ENCODE data around the gene SCUBE3.

SCUBE3 gene

DNA sequence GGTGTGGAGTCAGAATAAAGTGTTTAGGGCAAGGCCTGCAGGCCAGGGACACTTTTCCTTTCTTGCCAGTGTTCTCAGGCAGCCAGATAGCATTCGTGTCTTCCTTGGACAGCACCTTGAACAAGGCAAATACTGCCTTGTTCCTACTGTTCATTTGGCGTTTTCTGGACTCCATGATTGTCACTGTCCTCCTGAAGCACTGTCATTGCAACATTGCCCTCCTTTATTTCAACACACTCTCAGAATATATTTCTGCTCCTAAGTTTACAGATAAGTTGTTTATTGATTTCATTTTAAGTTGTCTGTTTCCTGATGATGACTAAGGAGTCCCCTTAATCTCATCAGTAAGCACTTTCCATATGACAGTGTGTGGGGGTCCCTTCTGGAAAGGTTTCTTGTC lies 68.7 kb downstream of the SCUBE3 start:
- H3K4me3 ChIP-seq (replicated peaks; ENCODE audit: low read depth, low read length): no peak overlapping the region
- no peak for DNase-seq (ENCODE audit: extremely low read depth, low read depth)
- TF ChIP-seq, protein P1, sequence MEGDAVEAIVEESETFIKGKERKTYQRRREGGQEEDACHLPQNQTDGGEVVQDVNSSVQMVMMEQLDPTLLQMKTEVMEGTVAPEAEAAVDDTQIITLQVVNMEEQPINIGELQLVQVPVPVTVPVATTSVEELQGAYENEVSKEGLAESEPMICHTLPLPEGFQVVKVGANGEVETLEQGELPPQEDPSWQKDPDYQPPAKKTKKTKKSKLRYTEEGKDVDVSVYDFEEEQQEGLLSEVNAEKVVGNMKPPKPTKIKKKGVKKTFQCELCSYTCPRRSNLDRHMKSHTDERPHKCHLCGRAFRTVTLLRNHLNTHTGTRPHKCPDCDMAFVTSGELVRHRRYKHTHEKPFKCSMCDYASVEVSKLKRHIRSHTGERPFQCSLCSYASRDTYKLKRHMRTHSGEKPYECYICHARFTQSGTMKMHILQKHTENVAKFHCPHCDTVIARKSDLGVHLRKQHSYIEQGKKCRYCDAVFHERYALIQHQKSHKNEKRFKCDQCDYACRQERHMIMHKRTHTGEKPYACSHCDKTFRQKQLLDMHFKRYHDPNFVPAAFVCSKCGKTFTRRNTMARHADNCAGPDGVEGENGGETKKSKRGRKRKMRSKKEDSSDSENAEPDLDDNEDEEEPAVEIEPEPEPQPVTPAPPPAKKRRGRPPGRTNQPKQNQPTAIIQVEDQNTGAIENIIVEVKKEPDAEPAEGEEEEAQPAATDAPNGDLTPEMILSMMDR (IDR thresholded peaks at IDR 0.05; ENCODE audit: low read depth, low read length, missing control alignments): no peak

DNA sequence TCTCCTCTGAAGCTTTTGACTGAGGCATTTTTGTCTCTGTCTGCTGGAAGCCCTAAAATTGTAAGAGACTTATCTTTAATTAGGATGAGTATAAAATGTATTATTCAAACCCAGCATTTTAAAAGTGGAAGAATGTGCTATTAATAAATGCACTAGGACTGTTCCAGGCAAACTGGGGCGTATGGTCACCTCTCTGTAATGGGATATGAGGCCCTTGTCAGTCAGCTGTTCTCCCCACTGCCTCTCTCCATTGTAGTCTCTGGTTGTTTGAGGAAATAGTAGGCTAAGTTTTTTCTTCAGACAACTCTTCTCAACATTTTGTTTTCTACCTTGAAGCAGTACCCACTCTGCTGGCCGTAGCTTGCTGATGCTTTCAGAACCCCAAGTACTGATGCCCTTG lies 69.6 kb downstream of the SCUBE3 start:
- TF ChIP-seq, protein P1 (IDR thresholded peaks at IDR 0.05; ENCODE audit: low read depth, low read length, missing control alignments): no peak
- DNase-seq (ENCODE audit: extremely low read depth, low read depth): no peak
- H3K4me3 ChIP-seq (replicated peaks; ENCODE audit: low read depth, low read length): no peak overlapping the region

DNA sequence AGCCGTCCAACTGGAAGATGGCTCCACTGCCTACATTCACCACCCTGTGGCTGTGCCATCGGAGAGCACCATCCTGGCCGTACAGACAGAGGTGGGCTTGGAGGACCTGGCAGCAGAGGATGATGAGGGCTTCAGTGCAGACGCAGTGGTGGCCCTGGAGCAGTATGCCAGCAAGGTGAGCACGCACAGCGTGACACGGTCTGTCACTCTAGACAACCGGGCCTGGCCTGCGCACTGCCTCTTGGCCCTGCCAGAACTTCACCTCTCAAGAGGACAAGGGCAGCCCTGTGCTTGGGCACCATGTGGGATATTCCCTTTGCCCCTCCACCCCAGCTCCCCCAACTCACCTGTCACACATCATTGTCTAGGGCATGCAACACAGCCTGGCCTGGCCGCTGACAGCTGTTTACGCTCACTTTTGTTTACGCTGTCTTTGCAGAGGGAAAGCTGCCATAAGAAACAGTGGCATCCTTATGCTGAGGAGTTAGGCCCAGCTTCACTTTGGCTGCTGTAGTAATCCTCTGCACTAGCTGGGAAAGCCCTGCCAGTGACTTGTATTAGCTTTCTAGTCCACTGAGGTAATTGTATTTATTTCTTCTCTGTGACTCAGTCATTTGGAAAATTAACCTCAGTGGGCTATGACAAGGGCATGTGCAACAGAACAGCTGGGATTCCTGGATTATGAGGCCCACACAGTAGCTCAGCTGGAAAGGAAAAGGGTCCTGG lies 74.1 kb downstream of the SCUBE3 start:
- DNase-seq (ENCODE audit: extremely low read depth, low read depth): no peak
- TF ChIP-seq, protein P1 (IDR thresholded peaks at IDR 0.05; ENCODE audit: low read depth, low read length, missing control alignments): no peak
- H3K4me3 ChIP-seq (replicated peaks; ENCODE audit: low read depth, low read length): no peak overlapping the region

DNA sequence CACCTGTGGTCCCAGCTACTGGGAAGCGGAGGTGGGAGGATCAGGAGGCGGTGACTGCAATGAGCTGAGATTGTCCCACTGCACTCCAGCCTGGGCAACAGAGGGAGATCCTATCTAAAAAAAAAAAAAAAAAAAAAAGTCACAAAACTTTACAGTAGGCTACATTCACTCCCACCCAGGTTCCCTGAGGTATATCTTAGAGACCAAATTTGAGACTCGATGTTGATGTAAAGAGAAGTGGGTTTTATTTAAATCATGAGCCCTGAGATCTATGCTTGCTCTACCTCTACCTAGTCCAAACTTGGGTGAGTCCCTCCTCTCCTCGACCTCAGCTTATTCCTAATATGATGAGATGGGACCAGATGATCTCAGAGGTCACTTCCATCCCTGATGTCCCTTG lies 75.1 kb downstream of the SCUBE3 start:
- TF ChIP-seq, protein P1 (IDR thresholded peaks at IDR 0.05; ENCODE audit: low read depth, low read length, missing control alignments): no peak
- DNase-seq (ENCODE audit: extremely low read depth, low read depth): no peak
- no peak overlapping the region for H3K4me3 ChIP-seq (replicated peaks; ENCODE audit: low read depth, low read length)

DNA sequence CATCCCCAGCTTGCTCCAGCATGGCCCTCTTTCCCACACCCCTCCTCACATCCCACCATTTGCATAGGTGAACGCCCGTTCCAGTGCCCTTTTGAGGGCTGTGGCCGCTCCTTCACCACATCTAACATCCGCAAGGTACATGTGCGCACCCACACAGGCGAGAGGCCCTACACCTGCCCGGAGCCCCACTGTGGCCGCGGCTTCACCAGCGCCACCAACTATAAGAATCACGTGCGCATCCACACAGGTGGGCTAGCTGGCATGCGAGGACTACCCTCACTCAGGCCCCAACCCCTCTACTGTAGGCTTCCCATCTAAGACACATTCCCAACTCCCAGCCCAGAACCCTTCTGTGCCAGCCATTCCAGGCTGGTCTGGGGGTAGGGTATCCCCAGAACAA lies 77.7 kb downstream of the SCUBE3 start:
- TF ChIP-seq, protein P1 (IDR thresholded peaks at IDR 0.05; ENCODE audit: low read depth, low read length, missing control alignments): no peak
- no peak overlapping the region for H3K4me3 ChIP-seq (replicated peaks; ENCODE audit: low read depth, low read length)
- no peak for DNase-seq (ENCODE audit: extremely low read depth, low read depth)

DNA sequence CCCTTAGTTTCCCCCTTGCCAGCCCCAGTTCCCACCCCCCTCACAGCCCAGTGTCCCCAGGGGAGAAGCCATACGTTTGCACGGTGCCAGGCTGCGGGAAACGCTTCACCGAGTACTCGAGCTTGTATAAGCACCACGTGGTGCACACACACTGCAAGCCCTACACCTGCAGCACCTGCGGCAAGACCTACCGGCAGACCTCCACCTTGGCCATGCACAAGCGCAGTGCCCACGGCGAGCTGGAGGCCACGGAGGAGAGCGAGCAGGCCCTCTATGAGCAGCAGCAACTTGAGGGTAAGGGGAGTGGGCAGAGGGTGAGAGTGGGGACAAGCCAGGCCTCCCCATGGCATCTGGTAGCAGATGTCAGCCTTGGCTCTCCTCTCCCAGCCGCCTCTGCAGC lies 78.7 kb downstream of the SCUBE3 start:
- TF ChIP-seq, protein P1 (IDR thresholded peaks at IDR 0.05; ENCODE audit: low read depth, low read length, missing control alignments): no peak
- H3K4me3 ChIP-seq (replicated peaks; ENCODE audit: low read depth, low read length): no peak overlapping the region
- DNase-seq (ENCODE audit: extremely low read depth, low read depth): no peak

DNA sequence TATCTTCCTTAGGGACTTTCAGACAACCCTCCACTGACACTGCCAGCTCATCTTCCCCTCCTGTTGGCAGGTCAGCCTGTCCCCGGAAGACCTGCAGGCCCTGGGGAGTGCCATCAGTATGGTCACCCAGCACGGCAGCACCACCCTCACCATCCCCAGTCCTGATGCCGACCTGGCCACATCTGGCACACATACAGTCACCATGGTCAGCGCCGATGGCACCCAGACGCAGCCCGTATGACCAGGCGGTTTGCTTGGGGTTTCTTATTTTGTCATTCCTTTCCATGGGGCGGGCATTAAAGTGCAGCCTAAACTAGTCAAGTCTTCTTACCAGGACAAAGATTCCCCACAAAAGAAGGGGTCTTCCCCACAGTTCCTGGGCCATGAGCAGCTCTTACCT lies 79.9 kb downstream of the SCUBE3 start:
- no peak for DNase-seq (ENCODE audit: extremely low read depth, low read depth)
- TF ChIP-seq, protein P1 (IDR thresholded peaks at IDR 0.05; ENCODE audit: low read depth, low read length, missing control alignments): no peak
- H3K4me3 ChIP-seq (replicated peaks; ENCODE audit: low read depth, low read length): no peak overlapping the region

All from HFF-Myc (cell line).